HepG2 (cell line): ENCODE measurements around the gene SYNC. TPM values are rescaled to one million over a fixed set of nuclear protein-coding genes. Genes with fewer than 3 reads are reported as not detected.
A peak's percentile ranks its signal among the peaks of the same experiment; 100 is the strongest.

Experiments used
- BRCA1 ChIP-seq: sonication (generic); formaldehyde crosslinking; IDR thresholded peaks from 2 replicates; pipeline ENCODE4 v1.4.0; 2020; ENCODE audit warnings: missing genetic modification reagents
- CBX2 ChIP-seq, 2 experiments: fragments of 200-600 bp in 1 of 2; sonication (generic); formaldehyde crosslinking in 1 of 2; IDR thresholded peaks; 2 replicates each; pipeline versions ENCODE4 v1.7.0 to v1.8.1; 2018 to 2022; ENCODE audit warnings: low read depth in 2 of 2, low read length in 1 of 2, mild to moderate bottlenecking in 1 of 2, missing genetic modification reagents in 1 of 2
- DMAP1 ChIP-seq: IDR thresholded peaks from 2 replicates; pipeline ENCODE4 v1.6.1; 2016
- ERF ChIP-seq: IDR thresholded peaks from 2 replicates; pipeline ENCODE4 v1.6.1; 2018; ENCODE audit warnings: missing biosample characterization, missing genetic modification reagents
- ESRRA ChIP-seq: sonication (generic); formaldehyde crosslinking; IDR thresholded peaks from 2 replicates; pipeline ENCODE4 v1.5.1; 2020; ENCODE audit warnings: mild to moderate bottlenecking, low read depth, missing genetic modification reagents
- FOXJ3 ChIP-seq: sonication (generic); formaldehyde crosslinking; IDR thresholded peaks from 2 replicates; pipeline ENCODE4 v1.4.0; 2020; ENCODE audit warnings: missing genetic modification reagents, mild to moderate bottlenecking, borderline replicate concordance
- MAFF ChIP-seq: IDR thresholded peaks from 2 replicates; pipeline ENCODE4 v1.6.1; 2011; ENCODE audit warnings: low read depth, low read length, improper control_type of control experiment
- MLXIP ChIP-seq: sonication (generic); formaldehyde crosslinking; IDR thresholded peaks from 2 replicates; pipeline ENCODE4 v1.9.0; 2021; ENCODE audit warnings: missing genetic modification reagents, borderline replicate concordance
- MXD1 ChIP-seq: sonication (generic); formaldehyde crosslinking; IDR thresholded peaks from 2 replicates; pipeline ENCODE4 v1.4.0; 2020; ENCODE audit warnings: mild to moderate bottlenecking, missing genetic modification reagents
- MYNN ChIP-seq: sonication (generic); formaldehyde crosslinking; IDR thresholded peaks from 2 replicates; pipeline ENCODE4 v1.4.0; 2020; ENCODE audit warnings: mild to moderate bottlenecking, low read depth, missing genetic modification reagents
- NFIB ChIP-seq: sonication (generic); formaldehyde crosslinking; IDR thresholded peaks from 2 replicates; pipeline ENCODE4 v1.9.0; 2021; ENCODE audit warnings: missing genetic modification reagents, mild to moderate bottlenecking, borderline replicate concordance
- PBX2 ChIP-seq: IDR thresholded peaks from 2 replicates; pipeline ENCODE4 v1.6.1; 2016; ENCODE audit warnings: control low read depth
- REPIN1 ChIP-seq: sonication (generic); formaldehyde crosslinking; IDR thresholded peaks from 2 replicates; pipeline ENCODE4 v1.8.0; 2022; ENCODE audit warnings: missing genetic modification reagents, low read depth, mild to moderate bottlenecking, borderline replicate concordance
- SETDB1 ChIP-seq: sonication (generic); formaldehyde crosslinking; IDR thresholded peaks from 2 replicates; pipeline ENCODE4 v1.5.1; 2020; ENCODE audit warnings: missing genetic modification reagents, mild to moderate bottlenecking, borderline replicate concordance
- ZMYM3 ChIP-seq: sonication (generic); formaldehyde crosslinking; IDR thresholded peaks from 2 replicates; pipeline ENCODE4 v1.5.1; 2020; ENCODE audit warnings: mild to moderate bottlenecking, missing genetic modification reagents
- ZNF432 ChIP-seq: sonication (generic); formaldehyde crosslinking; IDR thresholded peaks from 2 replicates; pipeline ENCODE4 v1.5.0; 2020; ENCODE audit warnings: missing genetic modification reagents, mild to moderate bottlenecking, borderline replicate concordance
- ZNF607 ChIP-seq: sonication (generic); formaldehyde crosslinking; IDR thresholded peaks from 2 replicates; pipeline ENCODE4 v1.5.1; 2020; ENCODE audit warnings: missing genetic modification reagents, mild to moderate bottlenecking, borderline replicate concordance
- ZNF878 ChIP-seq: sonication (generic); formaldehyde crosslinking; IDR thresholded peaks from 2 replicates; pipeline ENCODE4 v1.8.1; 2023; ENCODE audit warnings: mild to moderate bottlenecking, missing genetic modification reagents, moderate library complexity
- polyA plus RNA-seq, 8 experiments: library from polyadenylated mRNA; depleted of rRNA in 3 of 8; stranded (reverse) in 7 of 8; unstranded in 1 of 8; fragments of >200 nt; fragmentation: Illumina TruSeq in 4 of 8; extraction: Trizol in 4 of 8; gene quantifications; 2 replicates each; pipeline versions ENCODE4 v1.2.1 to v1.2.3, GENCODE V29; 2011 to 2016; ENCODE audit warnings: low read depth in 4 of 8, missing spikeins in 1 of 8, mixed read lengths in 1 of 8; ENCODE audit not compliant: insufficient read depth in 1 of 8
- total RNA-seq, 5 experiments: library from RNA; depleted of rRNA; stranded (reverse); fragments of >200 nt; fragmentation: Illumina TruSeq; extraction: Trizol; gene quantifications; 2 replicates each; pipeline ENCODE4 v1.2.3, GENCODE V29; 2016; ENCODE audit warnings: low read depth in 1 of 5
- TF ChIP-seq, protein P1 (sequence below): IDR thresholded peaks from 2 replicates; pipeline ENCODE4 v1.6.1; 2016
- TF ChIP-seq, protein P2 (sequence below): sonication (generic); formaldehyde crosslinking; IDR thresholded peaks from 2 replicates; pipeline ENCODE4 v1.4.0; 2020; ENCODE audit warnings: missing genetic modification reagents

The SYNC gene
- total and polyA plus RNA-seq, 2 of the 13 experiments (the other 11 are each of a cell fraction or from before 2014, with no cell fraction given) = 2.4 to 5.4 TPM

DNA sequence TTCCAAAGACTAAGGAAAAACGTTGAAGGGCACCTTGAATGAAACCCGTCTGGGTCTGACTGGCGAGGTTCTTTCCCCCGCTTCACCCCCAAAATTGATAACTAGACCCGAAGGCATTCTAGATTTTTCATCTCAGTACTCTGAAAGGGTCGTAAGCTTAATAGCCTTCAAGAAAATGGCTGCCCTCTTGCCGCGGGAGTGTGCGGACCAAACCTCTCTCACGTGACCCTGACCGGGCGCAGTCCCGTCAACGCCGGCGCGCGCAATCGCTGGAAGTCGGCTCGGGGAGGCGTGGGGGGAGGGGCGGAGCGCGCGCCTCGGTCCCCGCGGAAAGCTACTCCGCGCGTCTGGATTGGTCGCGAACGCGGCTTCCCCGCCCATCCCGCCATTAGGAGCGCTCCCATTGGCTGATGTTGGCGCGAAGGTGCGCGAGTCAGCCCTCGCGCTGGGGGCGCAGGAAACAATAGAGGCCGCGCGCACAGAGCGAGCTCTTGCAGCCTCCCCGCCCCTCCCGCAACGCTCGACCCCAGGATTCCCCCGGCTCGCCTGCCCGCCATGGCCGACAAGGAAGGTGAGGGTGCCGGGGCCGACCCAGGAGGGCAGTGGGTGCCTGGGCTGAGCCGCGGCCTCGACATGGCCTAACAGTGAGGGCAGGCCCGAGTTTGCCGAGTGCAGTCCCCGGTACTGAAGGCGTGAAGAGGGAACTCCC is 51.7 kb downstream of the SYNC start, which contains the start of gene RBBP4 (continued):
- TF ChIP-seq MLXIP (CRISPR knock-in tag) (peak; percentile 20; the same call in 1 of the 2 replicates), MXD1 (CRISPR knock-in tag) (peak; percentile 89), ERF (peak; percentile 91), BRCA1 (CRISPR knock-in tag) (0 out of 2 replicates have a peak, but pooled peaks have one; percentile 61), DMAP1 (CRISPR knock-in tag) (peak; percentile 90), NFIB (CRISPR knock-in tag) (no peak), ZNF878 (peak; percentile 82), CBX2 (IDR thresholded peaks at IDR 0.05; ENCODE audit: low read depth, low read length) (no peak), CBX2 (CRISPR knock-in tag; IDR thresholded peaks at IDR 0.05; ENCODE audit: low read depth) (no peak), MYNN (no peak), ZMYM3 (CRISPR knock-in tag) (no peak; the same call in 1 of the 2 replicates), PBX2 (no peak), REPIN1 (CRISPR knock-in tag) (peak; percentile 46; the same call in 1 of the 2 replicates), SETDB1 (no peak), ESRRA (CRISPR knock-in tag) (no peak; the same call in 1 of the 2 replicates), ZNF432 (no peak), FOXJ3 (CRISPR knock-in tag) (peak; percentile 19; the same call in 1 of the 2 replicates), MAFF (no peak), ZNF607 (CRISPR knock-in tag) (peak; percentile 88)
- TF ChIP-seq, protein P1, sequence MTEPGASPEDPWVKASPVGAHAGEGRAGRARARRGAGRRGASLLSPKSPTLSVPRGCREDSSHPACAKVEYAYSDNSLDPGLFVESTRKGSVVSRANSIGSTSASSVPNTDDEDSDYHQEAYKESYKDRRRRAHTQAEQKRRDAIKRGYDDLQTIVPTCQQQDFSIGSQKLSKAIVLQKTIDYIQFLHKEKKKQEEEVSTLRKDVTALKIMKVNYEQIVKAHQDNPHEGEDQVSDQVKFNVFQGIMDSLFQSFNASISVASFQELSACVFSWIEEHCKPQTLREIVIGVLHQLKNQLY (CRISPR knock-in tag) = peak; percentile 53; the same call in 1 of the 2 replicates
- TF ChIP-seq, protein P2, sequence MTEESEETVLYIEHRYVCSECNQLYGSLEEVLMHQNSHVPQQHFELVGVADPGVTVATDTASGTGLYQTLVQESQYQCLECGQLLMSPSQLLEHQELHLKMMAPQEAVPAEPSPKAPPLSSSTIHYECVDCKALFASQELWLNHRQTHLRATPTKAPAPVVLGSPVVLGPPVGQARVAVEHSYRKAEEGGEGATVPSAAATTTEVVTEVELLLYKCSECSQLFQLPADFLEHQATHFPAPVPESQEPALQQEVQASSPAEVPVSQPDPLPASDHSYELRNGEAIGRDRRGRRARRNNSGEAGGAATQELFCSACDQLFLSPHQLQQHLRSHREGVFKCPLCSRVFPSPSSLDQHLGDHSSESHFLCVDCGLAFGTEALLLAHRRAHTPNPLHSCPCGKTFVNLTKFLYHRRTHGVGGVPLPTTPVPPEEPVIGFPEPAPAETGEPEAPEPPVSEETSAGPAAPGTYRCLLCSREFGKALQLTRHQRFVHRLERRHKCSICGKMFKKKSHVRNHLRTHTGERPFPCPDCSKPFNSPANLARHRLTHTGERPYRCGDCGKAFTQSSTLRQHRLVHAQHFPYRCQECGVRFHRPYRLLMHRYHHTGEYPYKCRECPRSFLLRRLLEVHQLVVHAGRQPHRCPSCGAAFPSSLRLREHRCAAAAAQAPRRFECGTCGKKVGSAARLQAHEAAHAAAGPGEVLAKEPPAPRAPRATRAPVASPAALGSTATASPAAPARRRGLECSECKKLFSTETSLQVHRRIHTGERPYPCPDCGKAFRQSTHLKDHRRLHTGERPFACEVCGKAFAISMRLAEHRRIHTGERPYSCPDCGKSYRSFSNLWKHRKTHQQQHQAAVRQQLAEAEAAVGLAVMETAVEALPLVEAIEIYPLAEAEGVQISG (CRISPR knock-in tag) = peak; percentile 72
